ENCODE results near the gene PRKCH. TPM values are rescaled to one million over a fixed set of nuclear protein-coding genes. Genes with fewer than 3 reads are reported as not detected.

PRKCH gene
- total RNA-seq, 2 experiments from 2014 or later = 193 to 194 TPM

DNA sequence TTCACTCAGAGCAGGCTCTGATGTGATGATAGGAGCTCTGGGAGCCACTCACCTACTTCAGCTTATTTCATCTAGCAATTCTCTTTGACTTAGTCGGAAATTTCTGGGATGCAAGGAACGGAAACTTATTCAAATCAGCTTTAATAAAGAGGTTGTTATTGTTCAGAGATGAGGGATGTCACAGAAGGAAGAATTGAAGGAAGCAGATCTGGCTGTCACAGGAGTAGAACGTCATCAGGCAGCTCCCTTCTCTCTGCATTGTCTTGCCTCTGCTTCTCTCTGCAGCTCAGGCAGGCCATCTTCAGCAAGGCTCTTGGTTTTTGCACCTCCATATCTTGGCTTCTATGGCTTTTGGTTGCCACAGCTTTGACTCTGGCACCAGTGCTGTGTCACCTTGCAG is 32.7 kb upstream of the PRKCH start:
- TF ChIP-seq, protein P1, sequence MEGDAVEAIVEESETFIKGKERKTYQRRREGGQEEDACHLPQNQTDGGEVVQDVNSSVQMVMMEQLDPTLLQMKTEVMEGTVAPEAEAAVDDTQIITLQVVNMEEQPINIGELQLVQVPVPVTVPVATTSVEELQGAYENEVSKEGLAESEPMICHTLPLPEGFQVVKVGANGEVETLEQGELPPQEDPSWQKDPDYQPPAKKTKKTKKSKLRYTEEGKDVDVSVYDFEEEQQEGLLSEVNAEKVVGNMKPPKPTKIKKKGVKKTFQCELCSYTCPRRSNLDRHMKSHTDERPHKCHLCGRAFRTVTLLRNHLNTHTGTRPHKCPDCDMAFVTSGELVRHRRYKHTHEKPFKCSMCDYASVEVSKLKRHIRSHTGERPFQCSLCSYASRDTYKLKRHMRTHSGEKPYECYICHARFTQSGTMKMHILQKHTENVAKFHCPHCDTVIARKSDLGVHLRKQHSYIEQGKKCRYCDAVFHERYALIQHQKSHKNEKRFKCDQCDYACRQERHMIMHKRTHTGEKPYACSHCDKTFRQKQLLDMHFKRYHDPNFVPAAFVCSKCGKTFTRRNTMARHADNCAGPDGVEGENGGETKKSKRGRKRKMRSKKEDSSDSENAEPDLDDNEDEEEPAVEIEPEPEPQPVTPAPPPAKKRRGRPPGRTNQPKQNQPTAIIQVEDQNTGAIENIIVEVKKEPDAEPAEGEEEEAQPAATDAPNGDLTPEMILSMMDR (IDR thresholded peaks at IDR 0.05) = no peak
- CTCF ChIA-PET = interaction anchor here (0.6 to 1.9 kb wide), 6 partner anchors 9 to 665 kb away, joined by 3 to 10 read pairs (median 3); no protein-coding TSS in a partner anchor
- Mint-ChIP-seq H3K27ac (no peak overlapping the region), H3K9me3 (no peaks in the 10 kb centered on the region), H3K4me1 (ENCODE audit: low read depth) (peaks cover 14% of the 10 kb centered on the region), H3K27me3 (no peaks in the 10 kb centered on the region), H3K36me3 (ENCODE audit: low read depth) (no peaks in the 10 kb centered on the region), H3K4me3 (no peak overlapping the region)
- DNase-seq = no peak
- POLR2A ChIA-PET = interaction anchor here (0.6 to 1.4 kb wide), 2 partner anchors 8 to 262 kb away, joined by 3 read pairs; no protein-coding TSS in a partner anchor
- no peak for ATAC-seq
- intact Hi-C loops (cut with micrococcal nuclease) = no loop called here

DNA sequence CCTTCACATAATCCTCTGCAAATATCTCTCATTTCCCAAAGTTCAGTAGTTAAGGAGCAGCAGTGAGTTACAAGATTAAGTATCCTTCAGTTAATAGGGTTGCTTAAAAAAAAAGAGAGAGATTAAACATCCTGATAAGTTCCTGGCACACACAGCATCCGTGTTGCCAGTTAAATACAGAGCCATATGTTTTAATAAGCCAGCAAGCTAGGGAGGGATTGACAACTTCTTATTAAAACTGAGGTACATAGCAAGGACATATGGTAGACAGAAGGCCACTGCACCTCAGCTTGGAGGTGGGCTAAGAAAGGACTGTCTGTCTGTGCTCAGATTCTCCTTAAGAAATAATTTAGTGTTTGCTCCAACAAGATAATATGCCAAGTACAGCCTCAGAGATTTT is 30.7 kb upstream of the PRKCH start:
- ChIA-PET CTCF (interaction anchor here (1.4 to 3.9 kb wide), 4 partner anchors 11 to 546 kb away, joined by 3 to 20 read pairs (median 9); no protein-coding TSS in a partner anchor), POLR2A (no interaction called here)
- H3K27me3 Mint-ChIP-seq = no peaks in the 10 kb centered on the region
- no peaks in the 10 kb centered on the region for H3K36me3 Mint-ChIP-seq (ENCODE audit: low read depth)
- no peak for DNase-seq
- intact Hi-C loops (cut with micrococcal nuclease) = loop anchor here (10.0 kb wide), 1 partner anchor 544 kb away; no protein-coding TSS in a partner anchor
- H3K27ac Mint-ChIP-seq = no peak overlapping the region
- TF ChIP-seq, protein P1 (IDR thresholded peaks at IDR 0.05) = no peak
- no peaks in the 10 kb centered on the region for H3K9me3 Mint-ChIP-seq
- peaks cover 8% of the 10 kb centered on the region for H3K4me1 Mint-ChIP-seq (ENCODE audit: low read depth)
- ATAC-seq = no peak
- H3K4me3 Mint-ChIP-seq = no peak overlapping the region

DNA sequence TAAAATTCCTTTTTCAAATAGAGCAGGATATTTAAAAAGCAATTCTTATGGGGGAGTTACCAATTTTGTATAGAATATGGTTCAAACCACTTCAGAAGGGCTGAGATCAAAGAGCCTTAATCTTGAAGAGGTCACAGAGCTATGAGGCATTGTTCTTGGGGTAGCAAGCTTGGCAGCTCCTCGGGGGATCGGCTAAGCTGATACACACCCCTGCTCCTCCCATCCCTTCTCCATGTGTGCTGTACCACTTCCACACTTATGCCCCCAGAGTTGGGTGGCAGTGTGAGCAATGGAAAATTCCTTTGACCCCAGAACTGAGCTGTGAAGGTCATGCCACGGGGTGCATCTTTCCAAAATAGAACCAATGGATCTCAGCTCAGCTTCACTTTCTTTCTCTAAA is 25.2 kb upstream of the PRKCH start:
- TF ChIP-seq, protein P1 (IDR thresholded peaks at IDR 0.05) = no peak
- ChIA-PET POLR2A (interaction anchor here (0.6 to 1.0 kb wide), 2 partner anchors 11 to 25 kb away, joined by 3 read pairs; partner anchors contain the start of gene PRKCH), CTCF (interaction anchor here (0.6 to 2.8 kb wide), 22 partner anchors 9 to 541 kb away, joined by 3 to 32 read pairs (median 4); partner anchors contain the start of genes PRKCH and TMEM30B)
- intact Hi-C loops (cut with micrococcal nuclease) = loop anchor here (5.0 to 10.0 kb wide), 2 partner anchors 161 to 539 kb away; no protein-coding TSS in a partner anchor
- DNase-seq (no peak), ATAC-seq (peak; percentile 50)
- Mint-ChIP-seq H3K4me3 (peak overlapping the region; percentile 56), H3K4me1 (ENCODE audit: low read depth) (peaks cover 53% of the 10 kb centered on the region), H3K9me3 (peaks cover 2% of the 10 kb centered on the region), H3K36me3 (ENCODE audit: low read depth) (peaks cover 6% of the 10 kb centered on the region), H3K27ac (peak overlapping the region; percentile 79), H3K27me3 (no peaks in the 10 kb centered on the region)

DNA sequence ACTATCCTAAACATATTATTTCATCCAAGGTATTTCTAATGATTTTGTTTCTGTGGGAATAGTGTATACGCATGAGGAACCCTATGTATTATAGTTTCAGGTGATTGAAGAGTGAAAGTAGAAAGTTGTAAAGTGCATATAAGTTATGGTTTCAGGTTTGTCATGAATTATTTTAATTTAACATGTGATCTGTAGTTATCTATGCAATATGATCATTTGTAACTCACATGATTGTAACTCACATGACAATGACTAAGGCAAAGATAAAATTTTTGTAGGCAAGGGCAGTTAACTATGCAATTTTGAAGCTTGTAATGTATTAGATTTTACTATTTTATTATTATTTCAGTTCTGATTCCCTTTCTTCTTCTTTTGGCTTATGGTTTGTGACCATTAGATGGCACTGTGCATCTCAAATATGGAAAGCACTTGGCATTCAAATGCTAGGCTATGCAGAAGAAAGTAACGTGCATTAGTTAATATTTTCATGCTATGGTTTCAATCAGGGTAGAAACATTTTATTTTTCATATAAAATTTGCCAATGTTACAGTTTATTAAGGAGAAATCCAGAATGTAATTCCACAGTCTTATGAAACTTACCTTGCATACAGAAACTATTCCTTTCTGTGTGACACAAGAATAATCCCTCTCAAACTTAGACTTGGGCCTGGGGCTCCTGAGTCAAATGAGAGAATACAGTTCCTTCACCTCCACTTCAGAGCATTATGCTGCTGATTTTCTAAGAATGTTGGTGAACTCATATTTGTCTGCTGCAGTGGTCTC is 24.5 kb upstream of the PRKCH start:
- DNase-seq (no peak), ATAC-seq (peak; percentile 64)
- Mint-ChIP-seq H3K36me3 (ENCODE audit: low read depth) (peaks cover 7% of the 10 kb centered on the region), H3K4me3 (peak overlapping the region; percentile 56), H3K4me1 (ENCODE audit: low read depth) (peaks cover 53% of the 10 kb centered on the region), H3K9me3 (peaks cover 2% of the 10 kb centered on the region), H3K27me3 (no peaks in the 10 kb centered on the region), H3K27ac (peak overlapping the region; percentile 79)
- ChIA-PET POLR2A (interaction anchor here (0.6 to 1.0 kb wide), 2 partner anchors 11 to 25 kb away, joined by 3 read pairs; partner anchors contain the start of gene PRKCH), CTCF (interaction anchor here (0.6 to 2.8 kb wide), 20 partner anchors 10 to 540 kb away, joined by 3 to 32 read pairs (median 4); partner anchors contain the start of genes PRKCH and TMEM30B)
- intact Hi-C loops (cut with micrococcal nuclease) = loop anchor here (5.0 to 10.0 kb wide), 2 partner anchors 160 to 538 kb away; no protein-coding TSS in a partner anchor
- TF ChIP-seq, protein P1 (IDR thresholded peaks at IDR 0.05) = peak; percentile 81

Measured in activated CD8-positive, alpha-beta T cell treated with anti-CD3 and anti-CD28 coated beads for 36 hours (primary cell).